ENCODE results near the gene TRIM37.

GRCh38 chr17:58993311-58993710, 113.4 kb downstream of the TRIM37 start:
- TF ChIP-seq POLR2AphosphoS5 (IDR thresholded peaks at IDR 0.05; ENCODE audit: low read depth) = no peak
- TF ChIP-seq CTCF (IDR thresholded peaks at IDR 0.05; ENCODE audit: insufficient read depth, low read length) = no peak
- no peak for TF ChIP-seq GABPA (IDR thresholded peaks at IDR 0.05; ENCODE audit: low read depth)
- TF ChIP-seq SPI1 (IDR thresholded peaks at IDR 0.05; ENCODE audit: borderline replicate concordance, low read depth) = no peak
- no peak for TF ChIP-seq REST (IDR thresholded peaks at IDR 0.05; ENCODE audit: insufficient replicate concordance, low read depth)

Data from HL-60 (cell line).